Activated naive CD8-positive, alpha-beta T cell treated with anti-CD3 and anti-CD28 coated beads, Interleukin-2, amount 10 ng/mL, durations not matched to agents 7 days and 5 days (primary cell): Measurements from ENCODE around the gene RGS7. TPM values are rescaled to one million over a fixed set of nuclear protein-coding genes. Genes with fewer than 3 reads are reported as not detected.
"Not testable (repeated sequence)": the region's sequence is repeated elsewhere in the genome, so short reads cannot be mapped to it uniquely, and the experiment has no call there.

ENCODE experiments used
- ATAC-seq: fragments of 150-1000 bp; cut with Tn5 transposase; one replicate; pipeline ENCODE4 v1.10.0; 2021; ENCODE audit warnings: low read depth, moderate library complexity
- POLR2A ChIA-PET: fragments of 350-600 bp; sonication (Branson Sonifier 250); formaldehyde crosslinking; loops from one replicate; lab custom pipeline; 2021; ENCODE audit warnings: antibody characterized with exemption; lab: Charles Lee
- DNase-seq: peaks from one replicate; pipeline ENCODE4 v3.0.0; 2021
- H3K27ac Mint-ChIP-seq: one replicate; pipeline ENCODE4 v1.8.0; 2022; ENCODE audit warnings: mild to moderate bottlenecking, mixed read lengths
- H3K27me3 Mint-ChIP-seq: one replicate; pipeline ENCODE4 v1.8.0; 2022; ENCODE audit warnings: mild to moderate bottlenecking, moderate library complexity, mixed read lengths
- H3K36me3 Mint-ChIP-seq: one replicate; pipeline ENCODE4 v1.8.0; 2021; ENCODE audit warnings: mild to moderate bottlenecking, mixed read lengths
- H3K4me1 Mint-ChIP-seq: one replicate; pipeline ENCODE4 v1.8.0; 2021; ENCODE audit warnings: mixed read lengths
- H3K4me3 Mint-ChIP-seq: one replicate; pipeline ENCODE4 v1.8.0; 2022; ENCODE audit warnings: mild to moderate bottlenecking, moderate library complexity, mixed read lengths
- H3K9me3 Mint-ChIP-seq: one replicate; pipeline ENCODE4 v1.8.0; 2021; ENCODE audit warnings: mixed read lengths
- total RNA-seq, 2 experiments: library from RNA; stranded (reverse); gene quantifications; one replicate each; pipeline ENCODE4 v1.2.3, GENCODE V29; 2021

RGS7 gene
- total RNA-seq, 2 experiments from 2014 or later, result not detected

- H3K27me3 Mint-ChIP-seq, H3K4me3 Mint-ChIP-seq, POLR2A ChIA-PET, DNase-seq, H3K27ac Mint-ChIP-seq, H3K4me1 Mint-ChIP-seq, ATAC-seq, H3K36me3 Mint-ChIP-seq, H3K9me3 Mint-ChIP-seq: not testable (repeated sequence)
Measured at GRCh38 chr1:240895424-240895823, 461.6 kb downstream of the RGS7 start.

- no peaks in the 10 kb centered on the region for H3K36me3 Mint-ChIP-seq
- ATAC-seq, result no peak
- H3K4me3 Mint-ChIP-seq, result no peak overlapping the region
- POLR2A ChIA-PET, result no interaction called here
- no peak overlapping the region for H3K27ac Mint-ChIP-seq
- no peaks in the 10 kb centered on the region for H3K27me3 Mint-ChIP-seq
- no peaks in the 10 kb centered on the region for H3K4me1 Mint-ChIP-seq
- H3K9me3 Mint-ChIP-seq, result no peaks in the 10 kb centered on the region
- no peak for DNase-seq
Measured at GRCh38 chr1:240888787-240889048, 468.3 kb downstream of the RGS7 start.

- POLR2A ChIA-PET, result no interaction called here
- no peak for ATAC-seq
- peak; percentile 31 for DNase-seq
Measured at GRCh38 chr1:240888039-240888786, 468.8 kb downstream of the RGS7 start.

GRCh38 chr1:240883490-240883889 is 473.5 kb downstream of the RGS7 start:
- Mint-ChIP-seq H3K4me3 (no peak overlapping the region), H3K27ac (no peak overlapping the region), H3K9me3 (peaks cover 2% of the 10 kb centered on the region), H3K4me1 (no peaks in the 10 kb centered on the region), H3K27me3 (no peaks in the 10 kb centered on the region), H3K36me3 (no peaks in the 10 kb centered on the region)
- no peak for ATAC-seq
- no peak for DNase-seq
- POLR2A ChIA-PET, result no interaction called here

More at GRCh38 chr1:240888039-240888786, 468.8 kb downstream of the RGS7 start:
- no peaks in the 10 kb centered on the region for H3K36me3 Mint-ChIP-seq
- no peak overlapping the region for H3K27ac Mint-ChIP-seq
- no peak overlapping the region for H3K4me3 Mint-ChIP-seq
- no peaks in the 10 kb centered on the region for H3K27me3 Mint-ChIP-seq
- peaks cover 2% of the 10 kb centered on the region for H3K9me3 Mint-ChIP-seq
- no peaks in the 10 kb centered on the region for H3K4me1 Mint-ChIP-seq

- H3K4me3 Mint-ChIP-seq, H3K36me3 Mint-ChIP-seq, H3K27me3 Mint-ChIP-seq, H3K4me1 Mint-ChIP-seq, ATAC-seq, DNase-seq, H3K9me3 Mint-ChIP-seq, POLR2A ChIA-PET, H3K27ac Mint-ChIP-seq: not testable (repeated sequence)
Measured at GRCh38 chr1:240882656-240883308, 474.2 kb downstream of the RGS7 start.

- no peaks in the 10 kb centered on the region for H3K36me3 Mint-ChIP-seq
- POLR2A ChIA-PET, result no interaction called here
- no peaks in the 10 kb centered on the region for H3K4me1 Mint-ChIP-seq
- H3K9me3 Mint-ChIP-seq, result peaks cover 5% of the 10 kb centered on the region
- DNase-seq (no peak), ATAC-seq (no peak)
- no peak overlapping the region for H3K27ac Mint-ChIP-seq
- H3K27me3 Mint-ChIP-seq, result no peaks in the 10 kb centered on the region
- H3K4me3 Mint-ChIP-seq, result no peak overlapping the region
Measured at GRCh38 chr1:240878631-240879030, 478.4 kb downstream of the RGS7 start.

GRCh38 chr1:240877605-240878004 is 479.4 kb downstream of the RGS7 start:
- Mint-ChIP-seq H3K27ac (no peak overlapping the region), H3K36me3 (no peaks in the 10 kb centered on the region), H3K9me3 (peaks cover 3% of the 10 kb centered on the region), H3K4me1 (no peaks in the 10 kb centered on the region), H3K27me3 (no peaks in the 10 kb centered on the region), H3K4me3 (no peak overlapping the region)
- DNase-seq (no peak), ATAC-seq (no peak)
- POLR2A ChIA-PET, result no interaction called here

- POLR2A ChIA-PET, result no interaction called here
- Mint-ChIP-seq H3K27ac (no peak overlapping the region), H3K27me3 (no peaks in the 10 kb centered on the region), H3K4me1 (no peaks in the 10 kb centered on the region), H3K9me3 (peaks cover 3% of the 10 kb centered on the region), H3K36me3 (no peaks in the 10 kb centered on the region), H3K4me3 (no peak overlapping the region)
- ATAC-seq, result no peak
- no peak for DNase-seq
Measured at GRCh38 chr1:240876071-240876470, 480.9 kb downstream of the RGS7 start.

GRCh38 chr1:240869071-240869470 is 487.9 kb downstream of the RGS7 start:
- Mint-ChIP-seq H3K4me1 (no peaks in the 10 kb centered on the region), H3K27ac (no peak overlapping the region), H3K36me3 (no peaks in the 10 kb centered on the region), H3K9me3 (no peaks in the 10 kb centered on the region), H3K4me3 (no peak overlapping the region), H3K27me3 (no peaks in the 10 kb centered on the region)
- ATAC-seq (no peak), DNase-seq (no peak)
- POLR2A ChIA-PET, result no interaction called here

- Mint-ChIP-seq H3K36me3 (no peaks in the 10 kb centered on the region), H3K27ac (no peak overlapping the region)
- DNase-seq, result no peak
Measured at GRCh38 chr1:240866724-240867123, 490.3 kb downstream of the RGS7 start.

GRCh38 chr1:240860023-240860422 is 497.0 kb downstream of the RGS7 start:
- no peak for ATAC-seq
- POLR2A ChIA-PET, result no interaction called here
- Mint-ChIP-seq H3K27ac (no peak overlapping the region), H3K36me3 (no peaks in the 10 kb centered on the region), H3K4me3 (no peak overlapping the region), H3K9me3 (no peaks in the 10 kb centered on the region), H3K4me1 (no peaks in the 10 kb centered on the region), H3K27me3 (no peaks in the 10 kb centered on the region)
- DNase-seq, result no peak

More at GRCh38 chr1:240866724-240867123, 490.3 kb downstream of the RGS7 start:
- Mint-ChIP-seq H3K9me3 (no peaks in the 10 kb centered on the region), H3K4me1 (no peaks in the 10 kb centered on the region), H3K4me3 (no peak overlapping the region), H3K27me3 (no peaks in the 10 kb centered on the region)
- POLR2A ChIA-PET, result no interaction called here
- no peak for ATAC-seq

GRCh38 chr1:240854367-240854766 is 502.6 kb downstream of the RGS7 start:
- no peaks in the 10 kb centered on the region for H3K27me3 Mint-ChIP-seq
- H3K36me3 Mint-ChIP-seq, result no peaks in the 10 kb centered on the region
- H3K4me3 Mint-ChIP-seq, result no peak overlapping the region
- POLR2A ChIA-PET, result no interaction called here
- H3K27ac Mint-ChIP-seq, result no peak overlapping the region
- no peaks in the 10 kb centered on the region for H3K9me3 Mint-ChIP-seq
- ATAC-seq (no peak), DNase-seq (no peak)
- H3K4me1 Mint-ChIP-seq, result no peaks in the 10 kb centered on the region

GRCh38 chr1:240847325-240847724 is 509.7 kb downstream of the RGS7 start:
- peaks cover 2% of the 10 kb centered on the region for H3K9me3 Mint-ChIP-seq
- no peaks in the 10 kb centered on the region for H3K27me3 Mint-ChIP-seq
- no peak for ATAC-seq
- no peaks in the 10 kb centered on the region for H3K4me1 Mint-ChIP-seq
- no peak for DNase-seq
- no peak overlapping the region for H3K4me3 Mint-ChIP-seq
- H3K36me3 Mint-ChIP-seq, result no peaks in the 10 kb centered on the region
- POLR2A ChIA-PET, result no interaction called here
- no peak overlapping the region for H3K27ac Mint-ChIP-seq

- peaks cover 2% of the 10 kb centered on the region for H3K9me3 Mint-ChIP-seq
- no peaks in the 10 kb centered on the region for H3K4me1 Mint-ChIP-seq
- ATAC-seq, result no peak
- POLR2A ChIA-PET, result no interaction called here
- no peak overlapping the region for H3K4me3 Mint-ChIP-seq
- H3K36me3 Mint-ChIP-seq, result no peaks in the 10 kb centered on the region
- no peaks in the 10 kb centered on the region for H3K27me3 Mint-ChIP-seq
- H3K27ac Mint-ChIP-seq, result no peak overlapping the region
- no peak for DNase-seq
Measured at GRCh38 chr1:240844486-240844885, 512.5 kb downstream of the RGS7 start.
